ENCODE data around the gene MPST.

MPST gene

DNA sequence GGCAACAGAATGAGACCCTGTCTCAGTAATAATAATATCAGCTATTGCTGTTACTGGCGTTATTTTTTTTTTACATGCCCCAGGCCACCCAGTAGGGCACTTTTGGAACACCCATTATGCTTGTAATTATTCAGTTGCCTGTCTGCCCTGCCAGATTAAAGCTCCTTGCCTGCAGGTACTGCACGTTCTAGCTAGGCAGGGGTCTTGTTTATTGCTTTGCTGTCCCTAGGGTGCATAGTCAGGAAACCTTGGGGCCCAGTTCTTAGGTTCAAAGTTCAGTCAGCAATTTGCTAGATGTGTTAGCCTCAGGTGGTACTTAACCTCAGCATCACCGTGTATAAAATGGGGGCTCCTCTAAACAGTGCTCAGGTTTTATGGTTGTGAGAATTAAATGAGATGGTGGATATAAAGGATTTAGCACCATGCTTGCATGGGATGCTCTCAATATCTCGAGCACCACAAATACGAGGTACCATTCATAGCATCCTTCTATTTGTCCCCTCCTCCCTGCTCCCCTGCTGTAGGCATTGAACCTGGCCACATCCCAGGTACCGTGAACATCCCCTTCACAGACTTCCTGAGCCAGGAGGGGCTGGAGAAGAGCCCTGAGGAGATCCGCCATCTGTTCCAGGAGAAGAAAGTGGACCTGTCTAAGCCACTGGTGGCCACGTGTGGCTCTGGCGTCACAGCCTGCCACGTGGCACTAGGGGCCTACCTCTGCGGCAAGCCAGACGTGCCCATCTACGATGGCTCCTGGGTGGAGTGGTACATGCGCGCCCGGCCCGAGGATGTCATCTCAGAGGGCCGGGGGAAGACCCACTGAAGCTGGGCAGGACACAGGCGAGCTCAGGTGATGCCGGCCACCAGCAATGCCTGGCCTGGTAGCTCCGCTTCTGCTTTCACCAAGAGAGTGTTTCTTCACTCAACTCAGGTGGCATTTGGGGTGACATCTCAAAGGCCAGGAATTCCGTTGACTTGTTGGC lies 9.4 kb downstream of the MPST start:
- no peak overlapping the region for H3K4me3 ChIP-seq (ENCODE audit: low read length)
- TF ChIP-seq, protein P1, sequence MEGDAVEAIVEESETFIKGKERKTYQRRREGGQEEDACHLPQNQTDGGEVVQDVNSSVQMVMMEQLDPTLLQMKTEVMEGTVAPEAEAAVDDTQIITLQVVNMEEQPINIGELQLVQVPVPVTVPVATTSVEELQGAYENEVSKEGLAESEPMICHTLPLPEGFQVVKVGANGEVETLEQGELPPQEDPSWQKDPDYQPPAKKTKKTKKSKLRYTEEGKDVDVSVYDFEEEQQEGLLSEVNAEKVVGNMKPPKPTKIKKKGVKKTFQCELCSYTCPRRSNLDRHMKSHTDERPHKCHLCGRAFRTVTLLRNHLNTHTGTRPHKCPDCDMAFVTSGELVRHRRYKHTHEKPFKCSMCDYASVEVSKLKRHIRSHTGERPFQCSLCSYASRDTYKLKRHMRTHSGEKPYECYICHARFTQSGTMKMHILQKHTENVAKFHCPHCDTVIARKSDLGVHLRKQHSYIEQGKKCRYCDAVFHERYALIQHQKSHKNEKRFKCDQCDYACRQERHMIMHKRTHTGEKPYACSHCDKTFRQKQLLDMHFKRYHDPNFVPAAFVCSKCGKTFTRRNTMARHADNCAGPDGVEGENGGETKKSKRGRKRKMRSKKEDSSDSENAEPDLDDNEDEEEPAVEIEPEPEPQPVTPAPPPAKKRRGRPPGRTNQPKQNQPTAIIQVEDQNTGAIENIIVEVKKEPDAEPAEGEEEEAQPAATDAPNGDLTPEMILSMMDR (conservative IDR thresholded peaks at IDR 0.05; ENCODE audit: low read length) = no peak
- DNase-seq (ENCODE audit: low read depth) = no peak

DNA sequence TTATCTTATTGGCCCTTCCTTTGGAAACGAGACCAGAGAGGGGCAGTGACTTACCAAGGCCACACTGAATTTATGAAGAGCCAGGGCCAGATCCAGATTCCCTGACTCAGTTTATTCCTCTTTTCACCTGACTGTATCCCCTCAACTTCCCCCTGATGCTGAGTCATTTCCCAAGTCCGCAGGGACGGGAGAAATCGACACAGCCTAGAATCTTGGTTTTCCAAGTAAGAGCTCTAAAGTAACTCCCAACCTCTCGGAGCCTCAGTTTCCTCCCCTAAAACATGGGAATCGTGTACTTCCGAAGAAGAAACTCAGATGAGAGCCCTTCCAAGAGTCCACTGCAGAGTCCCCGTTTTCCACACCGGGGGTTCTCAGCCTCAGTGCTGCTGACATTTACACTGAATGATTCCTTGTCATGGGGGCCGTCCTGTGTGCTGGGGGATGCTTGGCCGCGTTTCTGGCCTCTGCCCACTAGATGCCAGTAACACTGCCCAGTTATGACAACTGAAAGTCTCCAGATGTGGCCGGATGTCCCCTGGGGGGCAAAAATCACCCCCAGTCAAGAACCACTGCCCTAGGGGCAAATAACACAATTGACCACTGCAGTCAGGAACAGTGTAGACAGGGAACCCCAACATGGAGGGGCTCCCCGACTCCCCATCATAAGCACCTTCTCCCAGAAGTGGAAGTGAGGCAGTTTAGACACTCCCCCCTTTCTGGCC lies 11.2 kb downstream of the MPST start:
- no peak overlapping the region for H3K4me3 ChIP-seq (ENCODE audit: low read length)
- no peak for DNase-seq (ENCODE audit: low read depth)
- TF ChIP-seq, protein P1 (conservative IDR thresholded peaks at IDR 0.05; ENCODE audit: low read length) = no peak

DNA sequence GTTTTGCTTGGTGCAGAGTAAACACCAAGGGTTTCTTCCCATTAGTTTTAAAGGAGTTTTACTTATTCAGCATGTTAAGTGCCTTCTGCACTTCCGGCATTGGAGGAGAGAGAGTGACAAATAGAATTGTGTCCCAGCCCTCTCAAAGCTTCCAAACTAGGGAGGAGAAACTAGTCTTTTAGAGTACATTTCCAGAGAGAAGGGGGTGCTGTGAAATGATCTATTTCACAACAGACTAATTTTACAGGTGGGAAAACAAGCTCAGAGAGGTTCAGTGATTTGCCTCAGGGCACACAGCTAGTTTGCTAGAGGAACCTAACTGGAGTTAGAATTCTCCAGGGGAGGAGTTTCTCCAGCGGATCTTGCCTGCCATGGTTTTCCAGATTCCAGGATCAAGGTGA lies 12.6 kb downstream of the MPST start:
- DNase-seq (ENCODE audit: low read depth) = no peak
- TF ChIP-seq, protein P1 (conservative IDR thresholded peaks at IDR 0.05; ENCODE audit: low read length) = no peak
- H3K4me3 ChIP-seq (ENCODE audit: low read length) = no peak overlapping the region

DNA sequence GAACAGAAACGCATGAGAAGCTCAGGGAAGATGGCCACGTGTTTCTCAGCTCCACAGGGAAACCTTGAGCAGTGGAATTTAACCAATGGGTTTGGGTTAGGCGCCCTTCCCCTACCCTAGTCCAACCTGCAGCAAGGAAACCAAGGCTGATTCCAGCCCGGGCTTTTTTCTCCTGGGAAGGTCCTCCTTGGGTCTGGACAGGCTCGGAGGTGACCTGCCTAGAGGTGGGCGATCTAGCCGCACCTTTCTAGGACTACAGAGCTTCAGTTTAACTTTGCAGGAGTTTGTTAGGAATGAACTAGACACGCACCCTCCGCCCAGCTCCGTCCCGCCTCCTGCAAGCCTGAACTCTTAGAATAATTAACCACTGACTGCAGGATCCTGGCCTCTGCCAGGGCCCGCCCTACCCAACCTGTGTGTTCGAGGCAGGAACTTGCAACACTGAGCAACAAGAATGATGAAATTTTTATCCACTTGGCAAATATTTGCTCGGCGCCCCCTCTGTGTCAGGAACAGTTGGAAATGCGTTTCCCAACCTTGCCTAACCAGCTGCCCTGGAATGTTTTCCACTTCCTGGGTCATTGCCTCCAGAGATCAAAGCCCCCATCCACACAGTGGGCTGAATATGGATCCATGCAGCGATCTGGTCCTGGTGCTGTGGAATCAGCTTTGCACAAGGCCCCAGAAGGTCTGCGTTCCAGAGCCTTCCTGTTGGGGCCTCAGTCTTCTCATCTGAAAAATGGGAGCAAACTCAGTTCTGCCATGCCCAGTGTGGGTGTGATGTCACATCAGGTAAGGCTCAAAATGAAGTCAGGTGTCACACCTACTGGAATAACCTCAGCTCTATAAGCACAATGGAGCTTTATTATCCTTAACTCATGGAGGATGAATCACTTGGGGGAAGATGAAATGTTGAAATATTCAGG lies 13.3 kb downstream of the MPST start:
- TF ChIP-seq, protein P1 (conservative IDR thresholded peaks at IDR 0.05; ENCODE audit: low read length) = no peak
- no peak overlapping the region for H3K4me3 ChIP-seq (ENCODE audit: low read length)
- DNase-seq (ENCODE audit: low read depth) = peak; percentile 86

DNA sequence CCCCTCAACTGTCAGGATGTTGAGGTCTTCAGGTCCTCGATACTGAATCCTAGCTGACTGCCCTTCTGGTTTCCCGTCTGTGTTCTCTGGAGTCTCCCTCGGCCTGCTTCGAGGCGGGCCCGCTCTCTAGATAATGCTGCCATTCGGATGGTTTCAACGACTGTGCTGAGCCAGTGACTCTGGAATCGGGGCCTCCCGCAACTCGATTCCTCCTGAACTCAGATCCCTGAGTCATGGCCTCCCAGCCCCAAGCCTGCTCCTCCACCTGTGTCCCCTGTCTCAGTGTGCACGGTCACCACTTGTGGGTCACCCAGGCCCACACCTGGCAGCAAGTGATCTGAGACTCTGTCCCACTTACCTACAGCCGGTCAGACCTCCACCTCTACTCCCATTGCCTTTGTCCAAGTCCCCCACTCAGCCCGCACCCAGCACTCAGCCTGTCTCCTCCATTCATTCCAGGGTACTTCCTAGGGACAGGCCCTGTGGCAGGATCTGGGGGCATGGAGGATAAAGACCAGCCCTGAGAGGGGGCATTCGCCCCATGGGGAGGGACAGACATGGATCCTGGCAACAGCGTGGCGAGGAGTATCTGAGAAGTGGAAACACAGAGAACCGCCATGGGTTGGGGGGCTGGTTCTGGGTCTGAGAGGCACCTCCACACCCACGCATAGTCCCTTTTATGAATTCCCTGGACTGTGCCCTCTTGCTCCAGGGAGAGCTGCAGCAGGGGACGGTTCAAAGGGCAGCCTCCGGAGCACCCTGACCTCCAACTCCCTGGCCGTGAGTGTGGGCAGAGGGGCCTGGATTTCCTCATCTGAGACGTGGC lies 14.3 kb downstream of the MPST start:
- no peak overlapping the region for H3K4me3 ChIP-seq (ENCODE audit: low read length)
- TF ChIP-seq, protein P1 (conservative IDR thresholded peaks at IDR 0.05; ENCODE audit: low read length) = no peak
- DNase-seq (ENCODE audit: low read depth) = no peak
